Common myeloid progenitor, CD34-positive (primary cell): ENCODE results near the gene MAMLD1.

Experiments
- CTCF ChIA-PET: fragments of 350-600 bp; sonication (Branson Sonifier 250); formaldehyde crosslinking; loops from one replicate; lab custom pipeline; 2021; ENCODE audit warnings: antibody characterized with exemption; lab: Charles Lee
- POLR2A ChIA-PET: fragments of 350-600 bp; sonication (Branson Sonifier 250); formaldehyde crosslinking; loops from one replicate; lab custom pipeline; 2021; ENCODE audit warnings: antibody characterized with exemption; lab: Charles Lee
- DNase-seq, 3 donors: peaks; one replicate each; pipeline versions ENCODE4 v3.0.0 to v3.0.0-alpha.2; 2013
- H3K27ac ChIP-seq, 2 experiments: 1 replicate in 1 of 2; 2 replicates in 1 of 2; pipeline ENCODE4 v1.7.0; 2013; ENCODE audit warnings: inconsistent platforms in 2 of 2, low read length in 2 of 2, mild to moderate bottlenecking in 2 of 2, low read depth in 1 of 2, moderate library complexity in 1 of 2; ENCODE audit not compliant: severe bottlenecking in 2 of 2, insufficient read depth in 1 of 2, poor library complexity in 1 of 2
- H3K27me3 ChIP-seq, 5 experiments: replicated peaks in 2 of 5; 1 replicate in 3 of 5; 2 replicates in 2 of 5; pipeline versions ENCODE4 v1.6.1 to v1.7.0; 2013; ENCODE audit warnings: low read length in 4 of 5, mild to moderate bottlenecking in 2 of 5, moderate library complexity in 2 of 5, inconsistent platforms in 1 of 5; ENCODE audit not compliant: insufficient read depth in 5 of 5, control insufficient read depth in 4 of 5
- H3K36me3 ChIP-seq, 4 experiments: 1 replicate in 2 of 4; 2 replicates in 2 of 4; pipeline versions ENCODE4 v1.6.1 to v1.7.0; 2013; ENCODE audit warnings: low read length in 3 of 4, control low read depth in 1 of 4, mild to moderate bottlenecking in 1 of 4; ENCODE audit not compliant: control insufficient read depth in 4 of 4, insufficient read depth in 4 of 4
- H3K4me1 ChIP-seq, 4 experiments: 1 replicate in 3 of 4; 2 replicates in 1 of 4; pipeline versions ENCODE4 v1.6.1 to v1.7.1; 2013; ENCODE audit warnings: low read length in 3 of 4, mild to moderate bottlenecking in 3 of 4, control low read depth in 1 of 4, inconsistent platforms in 1 of 4, moderate library complexity in 1 of 4; ENCODE audit not compliant: control insufficient read depth in 4 of 4, insufficient read depth in 4 of 4; ENCODE audit errors: control extremely low read depth in 1 of 4
- H3K4me3 ChIP-seq, 7 experiments: 1 replicate in 4 of 7; 2 replicates in 3 of 7; pipeline versions ENCODE4 v1.5.1 to v1.7.0; 2013; ENCODE audit warnings: mild to moderate bottlenecking in 7 of 7, low read length in 6 of 7, moderate library complexity in 6 of 7, inconsistent platforms in 2 of 7, low read depth in 2 of 7, control low read depth in 1 of 7; ENCODE audit not compliant: insufficient read depth in 4 of 7, control insufficient read depth in 1 of 7; ENCODE audit errors: extremely low read depth in 1 of 7
- H3K9me3 ChIP-seq, 5 experiments: 1 replicate in 4 of 5; 2 replicates in 1 of 5; pipeline versions ENCODE4 v1.6.1 to v1.7.1; 2013; ENCODE audit warnings: low read length in 4 of 5, mild to moderate bottlenecking in 2 of 5, inconsistent platforms in 1 of 5, low read depth in 1 of 5, moderate library complexity in 1 of 5; ENCODE audit not compliant: control insufficient read depth in 4 of 5, insufficient read depth in 2 of 5; ENCODE audit errors: control extremely low read depth in 1 of 5
- WGBS: methylation state at CpG from one replicate; pipeline ENCODE4 v1.1.5; 2013; ENCODE audit not compliant: insufficient coverage; 5-methylcytosine and 5-hydroxymethylcytosine counted together

Gene MAMLD1

GRCh38 chrX:150551963-150552362 is 188.8 kb downstream of the MAMLD1 start:
- ChIA-PET CTCF (interaction anchor here (1.1 kb wide), 1 partner anchor 12 kb away, joined by 3 read pairs; no protein-coding TSS in a partner anchor), POLR2A (no interaction called here)
- DNase-seq, result no peak
- H3K27me3 ChIP-seq, result peaks cover 0 to 3% (median 0%) of the 10 kb centered on the region in 5 experiments
- no peaks in the 10 kb centered on the region for H3K36me3 ChIP-seq
- peaks cover 0 to 13% (median 9%) of the 10 kb centered on the region in 4 experiments for H3K4me1 ChIP-seq
- H3K4me3 ChIP-seq, result no peak overlapping the region
- no peaks in the 10 kb centered on the region for H3K9me3 ChIP-seq
- WGBS, result 92% methylated on average over 3 of the region's 3 CpGs
- no peak overlapping the region for H3K27ac ChIP-seq

DNA sequence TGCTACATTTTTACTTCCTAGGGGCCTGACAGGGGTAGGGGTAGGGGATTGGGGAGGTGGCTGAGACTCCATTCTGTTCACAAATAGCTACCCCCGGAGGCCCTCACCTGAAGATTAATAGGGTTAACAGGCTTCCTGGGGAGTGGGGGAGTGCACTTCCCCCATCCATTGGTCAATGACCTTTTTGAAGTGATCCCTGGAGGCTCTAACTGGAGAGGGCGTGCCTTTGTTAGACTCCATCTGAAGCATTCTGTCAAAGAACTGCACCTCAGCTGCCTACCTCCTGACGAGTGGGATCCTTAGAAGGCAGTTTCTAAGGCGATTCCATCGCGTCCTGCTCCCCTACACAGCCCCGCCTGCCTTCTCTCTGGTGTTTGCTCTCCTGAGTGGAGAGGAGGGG is 195.3 kb downstream of the MAMLD1 start:
- 75% methylated on average over 1 of the region's 7 CpGs for WGBS

More for the DNA sequence above, 195.3 kb downstream of the MAMLD1 start:
- Histone ChIP-seq H3K4me3 (no peak overlapping the region), H3K36me3 (no peaks in the 10 kb centered on the region), H3K9me3 (no peaks in the 10 kb centered on the region), H3K4me1 (no peaks in the 10 kb centered on the region), H3K27me3 (no peaks in the 10 kb centered on the region), H3K27ac (no peak overlapping the region)
- no peak for DNase-seq
- ChIA-PET CTCF (interaction anchor here (1.2 kb wide), 1 partner anchor 14 kb away, joined by 3 read pairs; no protein-coding TSS in a partner anchor), POLR2A (no interaction called here)
